ENCODE measurements around the gene TBCB. TPM values are rescaled to one million over a fixed set of nuclear protein-coding genes. Genes with fewer than 3 reads are reported as not detected.
A peak's percentile ranks its signal among the peaks of the same experiment; 100 is the strongest.

Gene TBCB
- total RNA-seq, 3 donors from 2014 or later, result 106 to 146 (median 124) TPM

GRCh38 chr19:36142046-36142445 is 26.8 kb downstream of the TBCB start:
- intact Hi-C loops (cut with DNase I; ENCODE audit: low total_unique reads), result loop anchor here (5.0 kb wide), 1 partner anchor 875 kb away; the partner anchor contains the start of gene USF2
- H3K4me3 ChIP-seq, result no peak overlapping the region

GRCh38 chr19:36142496-36142895 is 27.2 kb downstream of the TBCB start:
- H3K4me3 ChIP-seq, result no peak overlapping the region
- intact Hi-C loops (cut with DNase I; ENCODE audit: low total_unique reads), result loop anchor here (5.0 kb wide), 1 partner anchor 875 kb away; the partner anchor contains the start of gene USF2
- peaks cover 5% of the 10 kb centered on the region for H3K36me3 ChIP-seq

More at GRCh38 chr19:36142046-36142445, 26.8 kb downstream of the TBCB start:
- Histone ChIP-seq H3K9me3 (no peaks in the 10 kb centered on the region), H3K4me1 (peaks cover 0 to 4% of the 10 kb centered on the region in 2 donors), H3K36me3 (peaks cover 5% of the 10 kb centered on the region), H3K27ac (peak overlapping the region; percentile 97 to 100), H3K27me3 (no peaks in the 10 kb centered on the region)
- no peak for DNase-seq (ENCODE audit: low spot score in 2 of 2)
- TF ChIP-seq POLR2A (IDR thresholded peaks at IDR 0.05) (no peak), CTCF (IDR thresholded peaks at IDR 0.05) (no peak), POLR2AphosphoS5 (IDR thresholded peaks at IDR 0.05) (no peak)

GRCh38 chr19:36144624-36145023 is 29.4 kb downstream of the TBCB start:
- DNase-seq (ENCODE audit: low spot score in 2 of 2), result no peak
- H3K27me3 ChIP-seq, result no peaks in the 10 kb centered on the region
- intact Hi-C loops (cut with DNase I; ENCODE audit: low total_unique reads), result loop anchor here (5.0 kb wide), 1 partner anchor 877 kb away; the partner anchor contains the start of gene USF2
- no peak overlapping the region for H3K4me3 ChIP-seq
- no peak overlapping the region for H3K27ac ChIP-seq
- H3K9me3 ChIP-seq, result no peaks in the 10 kb centered on the region
- TF ChIP-seq POLR2A (IDR thresholded peaks at IDR 0.05), result no peak
- TF ChIP-seq POLR2AphosphoS5 (IDR thresholded peaks at IDR 0.05), result no peak
- TF ChIP-seq CTCF (IDR thresholded peaks at IDR 0.05), result no peak
- peaks cover 5% of the 10 kb centered on the region for H3K36me3 ChIP-seq
- H3K4me1 ChIP-seq, result peaks cover 0 to 4% of the 10 kb centered on the region in 2 donors

More at GRCh38 chr19:36142496-36142895, 27.2 kb downstream of the TBCB start:
- H3K27me3 ChIP-seq, result no peaks in the 10 kb centered on the region
- no peak overlapping the region for H3K27ac ChIP-seq
- TF ChIP-seq CTCF (IDR thresholded peaks at IDR 0.05) (no peak), POLR2A (IDR thresholded peaks at IDR 0.05) (no peak), POLR2AphosphoS5 (IDR thresholded peaks at IDR 0.05) (no peak)
- H3K4me1 ChIP-seq, result peaks cover 0 to 4% of the 10 kb centered on the region in 2 donors
- DNase-seq (ENCODE audit: low spot score in 2 of 2), result no peak
- no peaks in the 10 kb centered on the region for H3K9me3 ChIP-seq

GRCh38 chr19:36149673-36150406 is 34.6 kb downstream of the TBCB start:
- peak overlapping the region; percentile 96 for H3K27ac ChIP-seq
- intact Hi-C loops (cut with DNase I; ENCODE audit: low total_unique reads), result no loop called here

More at GRCh38 chr19:36149673-36150406, 34.6 kb downstream of the TBCB start:
- H3K27me3 ChIP-seq, result no peaks in the 10 kb centered on the region
- peaks cover 5% of the 10 kb centered on the region for H3K36me3 ChIP-seq
- H3K9me3 ChIP-seq, result no peaks in the 10 kb centered on the region
- no peak overlapping the region for H3K4me3 ChIP-seq
- peaks cover 0 to 3% of the 10 kb centered on the region in 2 donors for H3K4me1 ChIP-seq
- TF ChIP-seq POLR2AphosphoS5 (IDR thresholded peaks at IDR 0.05) (no peak), CTCF (IDR thresholded peaks at IDR 0.05) (no peak), POLR2A (IDR thresholded peaks at IDR 0.05) (no peak)
- DNase-seq (ENCODE audit: low spot score in 2 of 2), result peak; percentile 57 to 69
